IPS DF 19.7 (cell line): ENCODE results near the gene IGFL4.

ENCODE experiments used
- DNase-seq: peaks from one replicate; pipeline ENCODE4 v3.0.0-alpha.2; 2013; ENCODE audit warnings: low read depth, low spot score

The IGFL4 gene

DNA sequence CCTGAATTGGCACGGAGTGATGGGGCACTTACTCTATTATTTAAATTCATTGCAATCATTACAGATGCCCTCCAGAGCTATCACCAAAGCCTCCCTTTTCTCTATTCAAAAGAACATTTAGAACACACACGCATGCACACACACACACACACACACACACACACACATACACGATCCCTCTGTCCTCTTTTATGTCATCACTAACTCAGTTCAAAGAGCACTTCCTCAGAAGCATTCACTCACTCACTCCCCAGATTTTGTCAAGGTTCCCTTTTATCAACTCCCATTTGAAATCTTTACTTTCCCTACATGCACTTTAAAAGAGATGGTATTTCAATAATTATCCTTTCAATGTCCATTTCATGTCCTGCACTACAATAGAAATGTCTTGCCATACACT is 22.4 kb upstream of the IGFL4 start:
- DNase-seq: no peak

- DNase-seq: no peak
These were observed 19.2 kb upstream of the IGFL4 start for GRCh38 chr19:46060012-46060411.

GRCh38 chr19:46058778-46059177 is 18.0 kb upstream of the IGFL4 start:
- no peak for DNase-seq

DNA sequence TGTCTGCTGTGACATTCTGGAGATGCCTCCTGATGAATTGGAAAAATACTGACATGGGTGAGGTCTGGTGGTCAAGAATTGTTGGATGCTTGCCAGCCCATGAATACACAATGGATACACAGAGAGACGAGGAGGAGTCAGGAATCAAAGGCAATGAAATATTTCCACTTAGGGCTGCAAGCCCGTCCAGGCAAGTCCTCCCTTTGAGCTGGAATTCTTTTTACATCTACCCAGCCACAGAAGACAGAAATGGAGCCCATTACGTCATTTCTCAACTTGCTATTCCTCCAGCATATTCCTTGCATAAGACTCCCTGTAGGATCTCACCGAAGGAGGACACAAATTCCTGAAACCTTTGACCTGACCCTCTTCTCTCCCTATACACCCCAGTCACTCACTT is 15.7 kb upstream of the IGFL4 start:
- no peak for DNase-seq

DNA sequence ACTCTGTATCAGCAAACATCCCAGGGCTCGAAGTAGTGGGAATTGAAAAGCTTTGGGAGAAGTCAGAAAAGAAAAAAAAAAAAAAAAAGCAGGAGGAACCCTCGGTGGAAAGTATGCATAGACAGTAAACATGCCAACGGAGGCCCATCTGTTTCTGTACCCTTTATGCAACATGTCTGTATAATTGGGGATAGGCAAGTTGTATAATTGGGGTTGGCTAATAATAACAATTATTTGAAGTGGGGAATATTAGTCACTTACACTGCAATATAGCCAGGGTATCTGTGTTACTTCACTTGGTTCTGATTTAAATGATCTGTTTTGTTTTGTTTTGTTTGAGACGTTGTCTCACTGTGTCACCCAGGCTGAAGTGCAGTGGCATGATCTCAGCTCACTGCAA is 12.1 kb upstream of the IGFL4 start:
- no peak for DNase-seq

DNA sequence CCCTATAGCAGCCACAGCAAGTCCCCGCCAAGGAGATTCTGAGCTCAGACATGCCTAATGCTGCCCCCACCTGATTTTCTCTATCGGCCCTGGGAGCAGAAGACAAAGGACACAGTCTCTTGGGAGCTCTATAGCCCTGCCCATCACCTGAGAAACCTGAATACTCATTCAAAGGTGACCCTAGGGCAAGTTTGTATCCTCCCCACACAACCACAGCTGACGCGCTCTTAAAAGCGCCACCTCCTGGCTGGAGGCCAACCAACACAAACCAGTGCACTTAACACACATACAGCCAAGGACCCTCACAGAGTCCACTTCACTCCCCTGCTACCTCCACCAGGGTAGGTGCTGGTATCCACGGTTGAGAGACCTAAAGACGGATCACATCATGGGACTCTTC is 8.8 kb upstream of the IGFL4 start:
- DNase-seq: peak; percentile 56

DNA sequence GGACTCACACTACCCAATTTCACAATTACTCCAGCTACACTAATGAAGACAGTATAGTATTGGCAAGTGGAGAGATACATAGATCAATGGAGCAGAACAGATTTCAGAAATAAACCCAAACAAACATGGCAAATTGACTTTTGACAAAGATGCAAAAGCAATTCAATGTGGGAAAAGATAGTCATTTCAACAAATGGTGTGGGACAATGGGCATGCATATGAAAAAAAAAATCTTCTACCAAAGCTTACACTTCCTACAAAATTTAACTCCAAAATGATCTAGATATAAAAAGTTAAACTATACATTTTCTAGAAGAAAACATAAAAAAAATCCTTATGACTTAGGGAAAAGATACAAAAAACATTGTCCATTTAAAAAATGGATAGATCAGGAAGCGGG is 2.7 kb upstream of the IGFL4 start:
- no peak for DNase-seq

DNA sequence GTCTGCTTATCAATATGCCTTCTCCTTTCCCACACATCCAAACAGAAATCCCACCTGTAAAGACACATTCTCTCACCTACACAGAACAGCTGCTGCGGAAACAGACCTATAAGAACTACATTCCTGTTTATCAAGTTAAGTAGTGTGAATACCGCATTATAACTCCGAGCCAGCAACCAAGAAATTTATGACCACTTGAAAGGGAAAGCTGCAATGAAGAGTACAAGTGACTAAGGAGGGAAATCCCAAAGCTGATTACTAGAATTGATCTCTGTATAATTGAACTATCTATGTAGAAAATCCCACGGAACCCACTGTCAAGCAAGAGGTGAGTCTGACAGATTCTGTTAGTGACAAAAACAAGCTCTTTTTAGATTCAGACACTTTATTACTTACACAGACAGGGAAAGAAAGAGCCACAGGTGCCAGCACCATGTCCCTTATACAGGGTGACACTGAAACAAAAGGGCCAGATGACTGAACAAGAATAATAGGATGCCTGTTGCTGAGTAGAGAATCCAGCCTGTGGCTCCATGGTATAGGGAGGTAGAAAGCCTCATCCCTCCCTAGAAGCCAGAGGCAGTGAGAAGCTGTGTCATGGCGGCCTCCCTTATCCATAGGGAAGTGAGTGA is 1.6 kb upstream of the IGFL4 start:
- DNase-seq: no peak

- no peak for DNase-seq
These were observed 677 bp downstream of the IGFL4 start for GRCh38 chr19:46040125-46040524.

- DNase-seq: no peak
These were observed 4.1 kb downstream of the IGFL4 start for GRCh38 chr19:46036744-46037128.

DNA sequence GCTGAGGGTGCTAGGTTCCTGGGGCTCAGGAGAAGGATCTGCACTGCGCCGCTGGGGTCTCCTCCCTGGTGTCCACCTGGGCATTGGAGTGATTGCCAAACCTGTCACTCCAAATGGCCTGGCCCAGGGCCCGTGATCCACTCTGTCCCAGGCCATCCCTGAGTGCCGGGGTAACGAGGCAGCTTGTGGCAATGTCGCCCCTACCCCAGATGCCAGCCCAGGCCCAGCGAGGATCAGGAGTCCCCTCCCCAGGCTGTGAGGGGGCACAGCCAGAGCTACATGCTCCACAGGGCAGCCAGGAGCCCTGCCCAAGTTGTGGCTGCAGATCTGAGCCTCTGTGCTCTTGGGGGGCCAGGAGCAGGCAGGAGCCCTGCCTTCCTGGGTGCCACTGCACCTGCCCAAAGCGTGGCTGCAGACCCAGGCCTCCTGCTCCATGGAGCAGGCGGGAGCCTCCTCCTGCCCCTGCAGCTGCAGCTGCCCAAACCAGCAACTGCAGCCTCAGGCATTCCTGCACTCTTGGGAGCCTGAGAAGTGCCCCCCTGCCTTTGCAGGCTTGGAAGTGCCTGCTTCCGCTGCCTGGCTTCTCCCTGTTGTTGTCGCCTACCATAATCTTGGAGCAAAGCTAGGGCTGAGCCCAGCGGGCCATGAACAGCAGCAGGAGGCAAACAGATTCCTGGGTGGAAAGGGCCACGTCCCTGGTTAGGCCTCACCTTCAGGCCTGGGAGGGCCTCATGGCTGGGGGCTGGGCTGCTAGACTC is 4.6 kb downstream of the IGFL4 start:
- DNase-seq: no peak

DNA sequence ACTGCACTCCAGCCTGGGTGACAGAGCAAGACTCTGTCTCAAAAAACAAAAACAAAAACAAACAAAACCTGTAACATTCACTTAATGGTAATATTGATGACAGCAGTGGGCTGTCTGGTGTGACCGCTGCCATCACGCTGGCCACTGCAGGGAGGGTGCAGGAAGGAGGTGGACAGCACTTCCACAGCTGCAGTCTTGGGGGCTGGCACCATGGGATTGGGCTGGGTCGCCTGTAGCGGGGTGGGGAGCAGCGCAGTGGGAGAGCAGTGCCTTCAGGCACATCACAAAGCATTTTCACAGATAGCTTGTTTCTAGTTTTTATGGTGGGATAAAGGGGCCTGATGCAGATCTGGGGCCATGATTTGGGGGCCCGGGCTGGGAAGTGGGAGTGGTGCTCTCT is 5.3 kb downstream of the IGFL4 start:
- DNase-seq: no peak

- no peak for DNase-seq
These were observed 7.4 kb downstream of the IGFL4 start for GRCh38 chr19:46033401-46033800.

GRCh38 chr19:46032597-46033025 is 8.2 kb downstream of the IGFL4 start:
- no peak for DNase-seq

DNA sequence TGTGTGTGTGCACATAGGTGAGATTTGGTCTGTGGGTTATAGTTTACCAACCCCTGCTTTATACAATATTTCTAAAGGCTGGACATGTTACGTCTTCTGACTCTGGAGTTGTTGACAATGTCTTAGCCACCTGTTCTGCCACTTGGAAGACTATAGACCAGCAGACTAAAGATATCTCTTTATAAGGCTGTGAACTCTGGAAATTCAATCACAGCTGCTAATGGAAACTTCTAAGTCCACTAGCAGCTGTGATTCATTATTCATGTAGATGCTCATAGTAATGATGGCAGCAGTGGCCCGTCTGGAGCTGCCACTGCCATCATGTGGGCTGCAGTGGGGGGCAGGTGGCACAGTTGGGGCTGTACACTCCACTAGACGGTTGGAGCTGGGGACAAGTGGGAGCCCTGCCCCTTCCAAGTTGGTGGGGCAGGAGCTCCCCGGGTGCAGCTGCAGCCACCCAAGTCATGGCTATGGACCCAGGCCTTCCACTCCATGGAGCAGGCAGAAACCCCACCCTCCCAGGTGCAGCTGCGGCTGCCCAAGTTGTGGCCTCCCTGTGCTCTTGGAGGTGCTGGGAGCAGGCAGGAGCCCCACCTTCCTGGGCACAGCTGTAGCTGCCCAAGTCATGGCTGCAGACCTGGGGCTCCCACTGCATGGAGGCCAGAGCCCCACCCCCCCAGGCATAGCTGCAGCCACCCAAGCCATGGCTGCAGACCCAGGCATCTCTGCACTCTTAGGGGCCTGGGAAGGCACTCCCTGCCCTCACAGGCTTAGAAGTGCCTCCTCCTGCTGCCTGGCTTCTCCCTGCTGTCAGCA is 8.8 kb downstream of the IGFL4 start:
- no peak for DNase-seq

DNA sequence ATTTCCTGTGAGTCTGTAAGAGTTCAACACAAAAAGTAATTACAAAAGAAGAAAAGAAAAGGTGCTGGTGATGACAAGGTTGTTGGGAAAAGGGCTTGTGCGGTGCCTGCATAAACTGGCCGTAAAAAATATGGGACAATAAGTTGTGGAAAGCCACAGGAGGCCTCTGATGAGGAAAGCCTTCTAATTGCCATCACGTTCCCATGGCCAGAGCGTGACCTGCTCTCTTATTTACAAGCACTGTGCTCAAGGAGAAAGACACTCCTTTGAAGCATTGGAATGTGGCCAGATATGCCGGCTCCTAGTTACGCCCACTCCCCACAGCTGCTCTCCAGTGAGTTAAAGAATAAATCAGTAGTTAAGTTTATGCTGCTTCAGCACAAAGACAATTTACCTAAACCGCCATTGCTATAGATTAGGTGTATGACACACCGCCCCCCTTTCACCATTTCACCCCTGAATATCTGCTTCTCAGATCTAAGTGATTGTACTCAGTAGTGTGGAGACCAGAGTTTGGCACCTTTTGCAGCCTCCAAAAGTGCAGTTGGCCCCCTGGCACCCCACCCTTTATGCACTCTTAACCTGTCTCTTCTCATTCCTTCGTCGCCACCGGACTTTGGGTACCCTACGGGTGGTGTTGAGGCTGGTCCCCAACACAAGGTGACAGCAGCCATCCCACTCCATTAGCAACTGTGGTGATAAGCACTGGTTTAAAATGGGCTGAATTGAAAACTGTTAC is 9.8 kb downstream of the IGFL4 start:
- DNase-seq: no peak

GRCh38 chr19:46025835-46026234 is 15.0 kb downstream of the IGFL4 start:
- no peak for DNase-seq

DNA sequence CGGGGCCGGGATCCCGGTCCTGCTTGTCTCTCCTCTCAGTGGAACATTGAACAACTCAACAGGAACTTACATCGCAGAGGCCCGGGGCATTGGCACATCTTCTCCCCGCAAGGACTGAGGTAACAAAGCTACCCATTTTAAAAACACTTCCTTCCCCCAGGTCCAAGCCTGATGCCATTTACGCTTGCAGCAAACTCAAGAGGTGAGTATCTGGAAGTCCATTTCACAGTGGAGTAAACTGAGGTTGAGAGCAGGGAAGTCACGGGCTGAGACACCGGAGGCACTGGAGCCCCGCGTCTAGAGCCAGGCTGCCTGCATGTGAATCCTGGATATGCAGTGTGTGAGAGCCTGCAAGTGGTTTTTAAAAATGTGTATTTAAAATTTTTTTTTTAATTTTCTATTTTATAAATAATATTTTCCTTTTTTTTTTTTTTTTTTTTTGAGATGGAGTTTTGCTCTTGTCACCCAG is 17.5 kb downstream of the IGFL4 start:
- DNase-seq: no peak

DNA sequence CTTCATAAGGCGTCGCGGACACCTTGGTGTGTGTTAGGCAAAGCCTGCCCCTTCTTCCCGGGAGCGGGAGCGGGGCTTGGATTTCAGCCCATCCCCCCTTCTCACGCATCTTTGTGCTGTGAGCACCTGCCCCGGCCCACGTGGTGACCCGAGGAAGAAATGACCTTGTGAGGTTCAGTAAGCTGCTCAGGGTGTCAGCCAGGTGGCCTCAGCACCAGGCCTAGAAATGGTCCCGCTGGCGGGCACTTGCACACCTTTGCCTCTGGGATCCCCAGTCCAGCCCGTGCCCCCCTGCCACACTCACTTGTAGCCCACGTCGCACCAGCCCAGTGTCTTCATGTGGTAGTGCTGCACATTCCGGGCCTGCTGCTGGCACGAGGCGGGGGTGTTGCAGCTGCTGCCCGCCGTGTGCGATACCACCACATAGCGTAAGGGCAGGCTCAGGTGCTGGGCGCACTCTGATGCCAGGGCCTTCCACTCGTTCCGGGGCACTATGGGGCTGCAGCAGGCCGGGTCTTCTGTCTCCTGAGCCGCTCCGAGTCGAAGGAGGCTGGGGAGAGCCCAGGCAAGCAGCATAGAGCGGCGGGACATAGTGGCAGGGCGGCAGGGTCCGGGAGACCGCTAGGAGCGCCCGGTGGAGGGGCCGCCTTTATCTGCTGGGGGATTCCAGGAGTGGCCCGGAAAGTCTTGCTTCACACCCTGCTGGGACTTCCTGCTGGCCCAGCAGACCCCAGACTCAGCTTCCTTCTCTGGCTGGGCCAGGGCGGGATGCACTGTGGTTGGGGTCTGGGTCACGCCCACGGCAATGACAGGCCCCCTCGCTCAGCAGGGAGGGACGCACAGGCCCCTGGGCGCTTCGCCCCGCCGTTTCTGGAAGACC is 18.1 kb downstream of the IGFL4 start, which contains the start of gene PGLYRP1:
TSS of gene PGLYRP1 (minus strand) at position 623 of the 880 bp plus-strand sequence. CDS start at position 591, 32 bp downstream.
- no peak for DNase-seq

- DNase-seq: no peak
These were observed 18.8 kb downstream of the IGFL4 start for GRCh38 chr19:46022061-46022430.
